Pancreas (tissue), 10 donors: ENCODE data around the gene SP3. TPM values are rescaled to one million over a fixed set of nuclear protein-coding genes. Genes with fewer than 3 reads are reported as not detected.
A peak's percentile ranks its signal among the peaks of the same experiment; 100 is the strongest.

ENCODE experiments used
- ATAC-seq, 4 donors: fragments of 200-7000 bp; cut with Tn5 transposase; one replicate each; pipeline versions ENCODE4 v1.8.0 to v1.9.1; 2020; ENCODE audit warnings: mild to moderate bottlenecking in 4 of 4, moderate library complexity in 4 of 4
- DNase-seq, 6 donors: peaks; one replicate each; pipeline ENCODE4 v3.0.0-alpha.2; 2020
- FAIRE-seq: peaks from 2 replicates; lab custom pipeline; 2012; peaks lifted over from hg19 to GRCh38; lab: Jason Lieb, UNC
- H3K27ac ChIP-seq, 4 donors: fragments of 200-600 bp; sonication (generic); 1 replicate in 3 of 4; 2 replicates in 1 of 4; pipeline versions ENCODE4 v1.5.0 to v1.8.0; 2020
- H3K27me3 ChIP-seq, 4 donors: fragments of 200-600 bp; one replicate each; pipeline ENCODE4 v1.8.0; 2021
- H3K36me3 ChIP-seq, 3 donors: fragments of 200-600 bp; sonication (generic) in 1 of 3; one replicate each; pipeline versions ENCODE4 v1.5.0 to v1.8.0; 2020 to 2021
- H3K4me1 ChIP-seq, 3 donors: fragments of 200-600 bp; one replicate each; pipeline ENCODE4 v1.8.0; 2021
- H3K4me3 ChIP-seq, 4 donors: fragments of 200-600 bp; sonication (generic) in 2 of 4; one replicate each; pipeline versions ENCODE4 v1.5.0 to v1.8.0; 2020 to 2021
- H3K9me3 ChIP-seq, 4 donors: fragments of 200-600 bp; one replicate each; pipeline ENCODE4 v1.8.0; 2021
- WGBS, 2 donors: extraction: QIAGEN DNeasy Blood & Tissue Kit; methylation state at CpG; one replicate each; pipeline ENCODE4 v1.1.7; 2013; 5-methylcytosine and 5-hydroxymethylcytosine counted together
- intact Hi-C, 3 donors: fragments of 100-400 bp; cut with DNase I; formaldehyde crosslinking; loops; one replicate each; pipeline versions ENCODE4 v1.11.1 to v1.14.2; 2022
- polyA plus RNA-seq, 2 donors: library from polyadenylated mRNA; stranded (reverse); fragments of 200-250 nt; gene quantifications; one replicate each; pipeline ENCODE4 v1.2.3, GENCODE V29; 2013
- total RNA-seq, 6 donors: library from RNA; stranded (reverse); fragmentation: NEBNext Ultra II Directional in 4 of 6; extraction: Animal tissue kit (Norgen Biotek cat#: 25700) in 4 of 6; gene quantifications; one replicate each; pipeline versions ENCODE4 v1.2.1 to v1.2.4, GENCODE V29; 2021 to 2023
- TF ChIP-seq, protein P1 (sequence below), 4 donors: fragments of 200-600 bp; sonication (generic) in 3 of 4; IDR thresholded peaks; one replicate each; pipeline versions ENCODE4 v1.5.0 to v1.8.0; 2021; ENCODE audit warnings: antibody characterized with exemption in 4 of 4
- donor health status: healthy with polysubstance abuse.
- donor health status: DM: no; HTN: no; CAD: no; lungs with moderate emphysema.
- donor health status: DM: no; HTN: no; CAD: no.
- donor health status: control.
- donor health status: control.
- donor health status: Bipolar disorder and iron deficiency.
- donor health status: DM: yes; HTN: yes; CAD: no.
- donor health status: DM: no; HTN: no; CAD: no.
- donor health status: DM: no; HTN: no; CAD: no.
- donor health status: DM: yes; HTN: yes; CAD: no.

Gene SP3
- total and polyA plus RNA-seq, 8 donors: 5.6 to 48.0 (median 27.6) TPM

DNA sequence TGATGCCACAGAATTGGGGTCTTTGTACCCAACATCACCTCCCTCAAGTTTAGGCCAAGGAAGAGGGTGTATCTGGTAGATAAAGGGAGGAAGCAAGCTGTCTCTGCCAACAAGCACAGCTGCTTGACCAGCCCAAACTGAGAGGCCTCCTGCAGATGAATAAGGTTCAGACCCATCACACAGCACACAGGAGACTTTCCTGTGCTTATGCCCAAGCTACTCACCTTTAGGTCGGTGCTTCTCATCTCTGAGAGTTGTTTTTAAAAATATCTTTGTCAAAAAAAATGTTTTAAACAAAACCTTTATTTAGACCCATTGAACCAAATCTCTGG lies 24.7 kb upstream of the SP3 start:
- FAIRE-seq (no peak), DNase-seq (no peak), ATAC-seq (no peak)
- intact Hi-C loops: no loop called here
- Histone ChIP-seq H3K36me3 (no peaks in the 10 kb centered on the region), H3K27me3 (no peaks in the 10 kb centered on the region), H3K27ac (no peak overlapping the region), H3K4me1 (peaks cover 14 to 31% (median 25%) of the 10 kb centered on the region in 3 donors), H3K4me3 (no peak overlapping the region), H3K9me3 (no peaks in the 10 kb centered on the region)
- TF ChIP-seq, protein P1, sequence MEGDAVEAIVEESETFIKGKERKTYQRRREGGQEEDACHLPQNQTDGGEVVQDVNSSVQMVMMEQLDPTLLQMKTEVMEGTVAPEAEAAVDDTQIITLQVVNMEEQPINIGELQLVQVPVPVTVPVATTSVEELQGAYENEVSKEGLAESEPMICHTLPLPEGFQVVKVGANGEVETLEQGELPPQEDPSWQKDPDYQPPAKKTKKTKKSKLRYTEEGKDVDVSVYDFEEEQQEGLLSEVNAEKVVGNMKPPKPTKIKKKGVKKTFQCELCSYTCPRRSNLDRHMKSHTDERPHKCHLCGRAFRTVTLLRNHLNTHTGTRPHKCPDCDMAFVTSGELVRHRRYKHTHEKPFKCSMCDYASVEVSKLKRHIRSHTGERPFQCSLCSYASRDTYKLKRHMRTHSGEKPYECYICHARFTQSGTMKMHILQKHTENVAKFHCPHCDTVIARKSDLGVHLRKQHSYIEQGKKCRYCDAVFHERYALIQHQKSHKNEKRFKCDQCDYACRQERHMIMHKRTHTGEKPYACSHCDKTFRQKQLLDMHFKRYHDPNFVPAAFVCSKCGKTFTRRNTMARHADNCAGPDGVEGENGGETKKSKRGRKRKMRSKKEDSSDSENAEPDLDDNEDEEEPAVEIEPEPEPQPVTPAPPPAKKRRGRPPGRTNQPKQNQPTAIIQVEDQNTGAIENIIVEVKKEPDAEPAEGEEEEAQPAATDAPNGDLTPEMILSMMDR (IDR thresholded peaks at IDR 0.05): no peak
- WGBS, 2 donors: 81 to 84% methylated on average over 1 of the region's 1 CpG

DNA sequence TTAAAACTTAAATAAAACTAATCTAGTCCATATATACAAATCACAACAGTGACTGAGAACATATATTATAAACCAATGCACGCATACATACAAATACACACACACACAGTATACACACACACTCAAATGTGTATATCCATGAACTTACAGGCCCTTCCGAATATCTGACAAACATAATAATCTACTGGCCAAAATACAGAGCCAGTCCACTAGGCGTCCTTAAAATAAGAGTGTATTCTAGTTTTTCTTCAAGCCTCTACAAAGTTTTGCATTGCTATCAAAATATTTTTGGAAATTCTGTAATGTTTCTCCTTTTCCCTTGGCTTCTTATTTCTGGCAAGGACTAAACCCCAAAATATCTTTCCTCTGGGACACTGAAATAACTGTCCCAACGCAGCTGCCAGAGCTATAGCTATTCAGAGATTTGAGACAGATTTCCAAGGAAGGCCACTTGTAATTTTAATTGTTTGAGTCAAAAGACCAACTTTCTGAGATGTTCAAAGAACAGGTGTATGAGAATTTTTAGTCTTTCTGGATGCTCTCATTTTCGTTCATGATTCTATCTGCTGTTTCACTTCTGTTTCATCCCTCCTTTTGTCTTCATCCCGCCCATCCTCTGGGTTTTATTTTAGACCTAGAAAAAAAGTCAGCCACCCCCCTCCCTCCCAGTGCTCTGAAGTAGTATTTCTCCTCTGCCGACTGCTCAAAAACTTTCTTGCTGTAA lies 24.1 kb upstream of the SP3 start:
- H3K9me3 ChIP-seq: no peaks in the 10 kb centered on the region
- H3K4me1 ChIP-seq: peaks cover 15 to 36% (median 30%) of the 10 kb centered on the region in 3 donors
- no peak overlapping the region for H3K27ac ChIP-seq
- FAIRE-seq (no peak), ATAC-seq (no peak), DNase-seq (no peak)
- 70 to 71% methylated on average over 7 of the region's 7 CpGs for WGBS, 2 donors
- TF ChIP-seq, protein P1 (IDR thresholded peaks at IDR 0.05): no peak
- intact Hi-C loops: no loop called here
- no peaks in the 10 kb centered on the region for H3K27me3 ChIP-seq
- no peaks in the 10 kb centered on the region for H3K36me3 ChIP-seq
- H3K4me3 ChIP-seq: no peak overlapping the region

DNA sequence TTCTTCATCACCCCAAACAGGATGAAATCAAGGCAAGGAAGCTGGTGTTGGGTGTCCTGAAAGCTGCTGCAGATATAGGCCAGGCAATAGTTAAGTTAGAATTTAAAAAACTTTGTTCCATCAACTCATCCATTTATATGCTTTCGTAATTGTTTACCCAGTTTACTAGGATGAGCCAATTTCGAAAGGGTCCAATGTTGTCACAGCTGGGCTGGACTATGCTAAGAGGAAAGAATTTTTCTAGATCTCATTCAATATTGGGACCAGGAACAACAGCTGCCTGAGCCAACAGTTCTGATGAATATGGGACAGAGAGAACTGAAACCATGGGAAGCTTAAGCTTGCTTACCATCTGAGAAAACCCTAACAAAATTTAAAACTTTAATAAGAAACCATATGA lies 21.6 kb upstream of the SP3 start:
- ATAC-seq: no peak
- 62 to 66% methylated on average over 2 of the region's 2 CpGs for WGBS, 2 donors

DNA sequence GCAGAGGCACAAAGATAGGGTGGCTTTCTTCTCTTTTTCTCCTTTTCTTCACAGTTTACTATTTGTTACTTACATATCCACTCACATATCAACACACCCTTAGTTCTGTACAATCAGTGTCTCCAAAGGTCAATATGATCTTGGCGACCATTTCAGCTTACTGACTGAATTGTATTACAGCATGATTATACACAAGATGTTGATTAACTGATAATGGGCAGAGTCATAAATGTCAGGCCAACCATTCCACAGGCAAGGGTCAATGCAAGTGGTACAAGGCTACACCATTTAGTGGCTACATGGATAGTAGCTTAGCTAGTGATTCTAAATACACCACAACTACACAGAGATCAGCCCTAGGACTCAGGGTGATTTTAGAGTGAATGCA lies 20.4 kb upstream of the SP3 start:
- WGBS, 2 donors: 10 to 28% methylated on average over 1 of the region's 1 CpG
- no peaks in the 10 kb centered on the region for H3K9me3 ChIP-seq
- peak overlapping the region in 3 of 4 donors; percentile 6 to 62 (median 53) for H3K27ac ChIP-seq

More for the DNA sequence above, 21.6 kb upstream of the SP3 start:
- TF ChIP-seq, protein P1 (IDR thresholded peaks at IDR 0.05): no peak
- H3K27ac ChIP-seq: no peak overlapping the region
- FAIRE-seq: no peak
- H3K36me3 ChIP-seq: no peaks in the 10 kb centered on the region
- no peaks in the 10 kb centered on the region for H3K27me3 ChIP-seq
- H3K9me3 ChIP-seq: no peaks in the 10 kb centered on the region
- DNase-seq: no peak
- H3K4me1 ChIP-seq: peaks cover 15 to 38% (median 28%) of the 10 kb centered on the region in 3 donors
- intact Hi-C loops: no loop called here
- no peak overlapping the region for H3K4me3 ChIP-seq

More for the DNA sequence above, 20.4 kb upstream of the SP3 start:
- no peak for FAIRE-seq
- Histone ChIP-seq H3K4me3 (no peak overlapping the region), H3K36me3 (no peaks in the 10 kb centered on the region), H3K4me1 (peaks cover 15 to 26% (median 19%) of the 10 kb centered on the region in 3 donors), H3K27me3 (no peaks in the 10 kb centered on the region)
- ATAC-seq: peak; percentile 4 to 18 (median 14)
- DNase-seq: no peak
- intact Hi-C loops: no loop called here
- TF ChIP-seq, protein P1 (IDR thresholded peaks at IDR 0.05): no peak
